Measurements from ENCODE around the gene POLR3C. TPM values are rescaled to one million over a fixed set of nuclear protein-coding genes. Genes with fewer than 3 reads are reported as not detected.

POLR3C gene
- total and polyA plus RNA-seq, 2 donors (not counting 1 experiment from before 2014, with no cell fraction given): 38.3 to 45.1 TPM

DNA sequence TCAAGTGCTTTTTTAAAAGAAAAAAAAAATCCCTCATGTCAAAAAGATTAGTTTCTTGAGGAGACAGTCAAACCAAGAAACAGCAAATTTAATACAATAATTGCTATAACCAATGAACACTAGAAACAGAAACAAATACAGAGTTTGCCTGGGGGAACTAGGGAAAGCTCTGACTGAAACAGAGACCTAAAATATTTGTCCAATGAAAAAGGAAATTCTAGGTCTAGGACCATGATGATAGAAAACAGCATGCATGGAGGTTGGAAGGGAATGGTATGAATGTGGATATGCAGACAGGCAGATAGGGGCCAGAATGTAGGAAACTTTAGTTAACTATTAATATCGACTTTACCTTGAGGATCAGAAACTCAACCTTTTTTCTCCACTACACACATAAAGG lies 31.5 kb upstream of the POLR3C start:
- no peaks in the 10 kb centered on the region for H3K4me1 ChIP-seq (ENCODE audit: control insufficient read depth, extremely low read depth, insufficient read depth, low read length)
- no peak overlapping the region for H2AFZ ChIP-seq (ENCODE audit: low read length)
- H3K27me3 ChIP-seq (ENCODE audit: control insufficient read depth, insufficient read depth, low read length): no peaks in the 10 kb centered on the region
- H4K20me1 ChIP-seq (ENCODE audit: control insufficient read depth, extremely low read depth, insufficient read depth, low read length): no peaks in the 10 kb centered on the region
- TF ChIP-seq, protein P1, sequence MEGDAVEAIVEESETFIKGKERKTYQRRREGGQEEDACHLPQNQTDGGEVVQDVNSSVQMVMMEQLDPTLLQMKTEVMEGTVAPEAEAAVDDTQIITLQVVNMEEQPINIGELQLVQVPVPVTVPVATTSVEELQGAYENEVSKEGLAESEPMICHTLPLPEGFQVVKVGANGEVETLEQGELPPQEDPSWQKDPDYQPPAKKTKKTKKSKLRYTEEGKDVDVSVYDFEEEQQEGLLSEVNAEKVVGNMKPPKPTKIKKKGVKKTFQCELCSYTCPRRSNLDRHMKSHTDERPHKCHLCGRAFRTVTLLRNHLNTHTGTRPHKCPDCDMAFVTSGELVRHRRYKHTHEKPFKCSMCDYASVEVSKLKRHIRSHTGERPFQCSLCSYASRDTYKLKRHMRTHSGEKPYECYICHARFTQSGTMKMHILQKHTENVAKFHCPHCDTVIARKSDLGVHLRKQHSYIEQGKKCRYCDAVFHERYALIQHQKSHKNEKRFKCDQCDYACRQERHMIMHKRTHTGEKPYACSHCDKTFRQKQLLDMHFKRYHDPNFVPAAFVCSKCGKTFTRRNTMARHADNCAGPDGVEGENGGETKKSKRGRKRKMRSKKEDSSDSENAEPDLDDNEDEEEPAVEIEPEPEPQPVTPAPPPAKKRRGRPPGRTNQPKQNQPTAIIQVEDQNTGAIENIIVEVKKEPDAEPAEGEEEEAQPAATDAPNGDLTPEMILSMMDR (conservative IDR thresholded peaks at IDR 0.05 in 1 of 2, IDR thresholded peaks at IDR 0.05 in 1 of 2; ENCODE audit: low read depth in 1 of 2, low read length in 2 of 2): no peak
- TF ChIP-seq EZH2 (IDR thresholded peaks at IDR 0.05; ENCODE audit: low read length, missing control alignments): no peak
- H3K79me2 ChIP-seq (ENCODE audit: control insufficient read depth, insufficient read depth, low read length): peaks cover 25% of the 10 kb centered on the region
- H3K27ac ChIP-seq (ENCODE audit: insufficient read depth, low read length): no peak overlapping the region
- no peak overlapping the region for H3K9ac ChIP-seq (ENCODE audit: insufficient read depth, low read length)
- H3K36me3 ChIP-seq (ENCODE audit: control insufficient read depth, insufficient read depth, low read length): peaks cover 4% of the 10 kb centered on the region
- no peaks in the 10 kb centered on the region for H3K9me3 ChIP-seq (ENCODE audit: control insufficient read depth, insufficient read depth, low read depth, low read length)
- no peak overlapping the region for H3K4me3 ChIP-seq (replicated peaks in 1 of 4; ENCODE audit: control extremely low read depth in 1 of 4, insufficient read depth in 1 of 4, low read depth in 3 of 4, low read length in 4 of 4)
- H3K4me2 ChIP-seq (ENCODE audit: extremely low read depth, insufficient read depth, low read length): no peak overlapping the region
- DNase-seq (ENCODE audit: low read depth in 2 of 2): no peak

DNA sequence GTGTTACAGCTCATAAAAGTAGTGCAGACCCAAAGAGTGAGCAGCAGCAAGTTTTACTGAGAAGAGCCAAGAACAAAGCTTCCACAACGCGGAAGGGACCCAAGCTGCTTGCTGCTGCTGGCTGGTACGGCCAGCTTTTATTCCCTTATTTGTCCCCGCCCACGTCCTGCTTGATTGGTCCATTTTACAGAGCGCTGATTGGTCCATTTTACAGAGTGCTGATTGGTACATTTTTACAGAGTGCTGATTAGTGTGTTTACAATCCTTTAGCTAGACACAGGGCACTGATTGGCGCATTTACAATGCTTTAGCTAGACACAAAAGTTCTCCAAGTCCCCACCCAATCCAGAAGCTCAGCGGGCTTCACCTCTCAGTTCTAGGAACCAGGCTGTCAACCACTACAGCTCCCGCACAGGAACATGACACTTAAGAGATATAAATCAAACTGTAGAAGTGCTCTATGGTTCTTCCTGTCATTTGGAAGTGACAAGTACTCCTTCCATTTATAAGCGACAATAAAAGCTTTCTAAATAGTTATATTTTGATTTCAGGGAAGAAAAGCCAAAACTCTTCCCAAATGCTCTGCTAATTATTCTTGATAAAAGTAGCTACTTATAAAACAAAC lies 28.6 kb upstream of the POLR3C start:
- Histone ChIP-seq H3K27ac (ENCODE audit: insufficient read depth, low read length) (no peak overlapping the region), H3K27me3 (ENCODE audit: control insufficient read depth, insufficient read depth, low read length) (no peaks in the 10 kb centered on the region), H4K20me1 (ENCODE audit: control insufficient read depth, extremely low read depth, insufficient read depth, low read length) (no peaks in the 10 kb centered on the region), H3K79me2 (ENCODE audit: control insufficient read depth, insufficient read depth, low read length) (peaks cover 38% of the 10 kb centered on the region), H3K9ac (ENCODE audit: insufficient read depth, low read length) (no peak overlapping the region), H3K4me2 (ENCODE audit: extremely low read depth, insufficient read depth, low read length) (no peak overlapping the region), H3K4me1 (ENCODE audit: control insufficient read depth, extremely low read depth, insufficient read depth, low read length) (no peaks in the 10 kb centered on the region), H3K4me3 (replicated peaks in 1 of 4; ENCODE audit: control extremely low read depth in 1 of 4, insufficient read depth in 1 of 4, low read depth in 3 of 4, low read length in 4 of 4) (no peak overlapping the region), H3K36me3 (ENCODE audit: control insufficient read depth, insufficient read depth, low read length) (no peaks in the 10 kb centered on the region), H2AFZ (ENCODE audit: low read length) (no peak overlapping the region), H3K9me3 (ENCODE audit: control insufficient read depth, insufficient read depth, low read depth, low read length) (no peaks in the 10 kb centered on the region)
- no peak for DNase-seq (ENCODE audit: low read depth in 2 of 2)
- no peak for TF ChIP-seq EZH2 (IDR thresholded peaks at IDR 0.05; ENCODE audit: low read length, missing control alignments)
- TF ChIP-seq, protein P1 (conservative IDR thresholded peaks at IDR 0.05 in 1 of 2, IDR thresholded peaks at IDR 0.05 in 1 of 2; ENCODE audit: low read depth in 1 of 2, low read length in 2 of 2): no peak

DNA sequence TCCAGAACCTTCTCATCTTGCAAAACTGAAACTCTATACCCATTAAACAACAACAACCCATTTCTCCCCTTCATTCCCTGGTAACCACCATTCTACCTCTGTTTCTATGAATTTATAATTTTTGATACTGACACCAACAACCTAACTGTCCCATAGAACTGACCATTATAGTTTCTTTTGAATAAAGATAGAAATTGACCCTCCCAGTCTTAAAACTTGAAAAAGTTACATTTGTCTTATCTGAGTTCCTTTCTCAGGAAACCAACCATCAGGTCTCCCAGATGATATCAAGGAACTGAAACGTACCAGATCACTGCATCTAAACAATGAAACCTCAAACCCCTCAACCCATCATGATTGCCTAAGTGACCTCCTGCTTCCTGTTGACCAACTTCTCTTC lies 27.2 kb upstream of the POLR3C start:
- Histone ChIP-seq H3K4me2 (ENCODE audit: extremely low read depth, insufficient read depth, low read length) (no peak overlapping the region), H3K79me2 (ENCODE audit: control insufficient read depth, insufficient read depth, low read length) (peaks cover 52% of the 10 kb centered on the region), H3K27ac (ENCODE audit: insufficient read depth, low read length) (no peak overlapping the region), H2AFZ (ENCODE audit: low read length) (no peak overlapping the region), H3K27me3 (ENCODE audit: control insufficient read depth, insufficient read depth, low read length) (no peaks in the 10 kb centered on the region), H3K4me3 (replicated peaks in 1 of 4; ENCODE audit: control extremely low read depth in 1 of 4, insufficient read depth in 1 of 4, low read depth in 3 of 4, low read length in 4 of 4) (no peak overlapping the region), H3K9ac (ENCODE audit: insufficient read depth, low read length) (no peak overlapping the region), H3K4me1 (ENCODE audit: control insufficient read depth, extremely low read depth, insufficient read depth, low read length) (no peaks in the 10 kb centered on the region), H3K36me3 (ENCODE audit: control insufficient read depth, insufficient read depth, low read length) (no peaks in the 10 kb centered on the region), H3K9me3 (ENCODE audit: control insufficient read depth, insufficient read depth, low read depth, low read length) (no peaks in the 10 kb centered on the region), H4K20me1 (ENCODE audit: control insufficient read depth, extremely low read depth, insufficient read depth, low read length) (no peaks in the 10 kb centered on the region)
- TF ChIP-seq, protein P1 (conservative IDR thresholded peaks at IDR 0.05 in 1 of 2, IDR thresholded peaks at IDR 0.05 in 1 of 2; ENCODE audit: low read depth in 1 of 2, low read length in 2 of 2): no peak
- no peak for TF ChIP-seq EZH2 (IDR thresholded peaks at IDR 0.05; ENCODE audit: low read length, missing control alignments)
- no peak for DNase-seq (ENCODE audit: low read depth in 2 of 2)

Data from fibroblast of lung (primary cell).